Measurements from ENCODE around the gene ODR4. TPM values are rescaled to one million over a fixed set of nuclear protein-coding genes. Genes with fewer than 3 reads are reported as not detected.
A peak's percentile ranks its signal among the peaks of the same experiment; 100 is the strongest.
"Not testable (repeated sequence)": the region's sequence is repeated elsewhere in the genome, so short reads cannot be mapped to it uniquely, and the experiment has no call there.

ODR4 gene
- total RNA-seq, 1 donor from 2014 or later: 19.3 TPM

DNA sequence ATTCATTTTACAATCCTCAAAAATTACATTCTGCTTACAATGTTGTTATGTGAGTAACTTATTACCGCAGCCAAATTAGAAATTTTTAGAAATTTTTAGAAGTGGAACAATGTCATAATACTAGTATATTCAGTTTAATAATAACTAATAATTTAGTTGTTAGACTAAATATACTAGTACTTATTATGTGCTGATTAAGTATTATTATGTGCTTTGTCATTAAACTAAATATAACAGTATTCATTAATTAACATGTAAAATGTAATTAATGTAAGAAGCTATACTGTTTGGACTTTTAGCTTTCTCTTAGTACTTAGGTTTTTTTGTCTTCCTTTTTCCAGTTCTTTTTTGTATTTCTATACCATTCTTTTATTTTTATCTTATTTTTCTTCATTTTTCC, 15.3 kb downstream of the ODR4 start:
- Mint-ChIP-seq H3K4me3 (ENCODE audit: unreplicated experiment) (no peak overlapping the region), H3K9me3 (ENCODE audit: unreplicated experiment) (no peaks in the 10 kb centered on the region), H3K27ac (ENCODE audit: unreplicated experiment) (no peak overlapping the region), H3K4me1 (ENCODE audit: unreplicated experiment) (no peaks in the 10 kb centered on the region), H3K27me3 (ENCODE audit: unreplicated experiment) (no peaks in the 10 kb centered on the region), H3K36me3 (ENCODE audit: low read depth, unreplicated experiment) (peaks cover 15% of the 10 kb centered on the region)
- no peak for DNase-seq (ENCODE audit: low spot score)
- TF ChIP-seq, protein P1, sequence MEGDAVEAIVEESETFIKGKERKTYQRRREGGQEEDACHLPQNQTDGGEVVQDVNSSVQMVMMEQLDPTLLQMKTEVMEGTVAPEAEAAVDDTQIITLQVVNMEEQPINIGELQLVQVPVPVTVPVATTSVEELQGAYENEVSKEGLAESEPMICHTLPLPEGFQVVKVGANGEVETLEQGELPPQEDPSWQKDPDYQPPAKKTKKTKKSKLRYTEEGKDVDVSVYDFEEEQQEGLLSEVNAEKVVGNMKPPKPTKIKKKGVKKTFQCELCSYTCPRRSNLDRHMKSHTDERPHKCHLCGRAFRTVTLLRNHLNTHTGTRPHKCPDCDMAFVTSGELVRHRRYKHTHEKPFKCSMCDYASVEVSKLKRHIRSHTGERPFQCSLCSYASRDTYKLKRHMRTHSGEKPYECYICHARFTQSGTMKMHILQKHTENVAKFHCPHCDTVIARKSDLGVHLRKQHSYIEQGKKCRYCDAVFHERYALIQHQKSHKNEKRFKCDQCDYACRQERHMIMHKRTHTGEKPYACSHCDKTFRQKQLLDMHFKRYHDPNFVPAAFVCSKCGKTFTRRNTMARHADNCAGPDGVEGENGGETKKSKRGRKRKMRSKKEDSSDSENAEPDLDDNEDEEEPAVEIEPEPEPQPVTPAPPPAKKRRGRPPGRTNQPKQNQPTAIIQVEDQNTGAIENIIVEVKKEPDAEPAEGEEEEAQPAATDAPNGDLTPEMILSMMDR (IDR thresholded peaks at IDR 0.05; ENCODE audit: unreplicated experiment): no peak

GRCh38 chr1:186391841-186392240, 16.2 kb downstream of the ODR4 start:
- peaks cover 17% of the 10 kb centered on the region for H3K36me3 Mint-ChIP-seq (ENCODE audit: low read depth, unreplicated experiment)
- H3K9me3 Mint-ChIP-seq (ENCODE audit: unreplicated experiment): no peaks in the 10 kb centered on the region
- no peak for DNase-seq (ENCODE audit: low spot score)
- no peaks in the 10 kb centered on the region for H3K27me3 Mint-ChIP-seq (ENCODE audit: unreplicated experiment)
- H3K4me1 Mint-ChIP-seq (ENCODE audit: unreplicated experiment): no peaks in the 10 kb centered on the region
- H3K4me3 Mint-ChIP-seq (ENCODE audit: unreplicated experiment): no peak overlapping the region
- H3K27ac Mint-ChIP-seq (ENCODE audit: unreplicated experiment): no peak overlapping the region
- TF ChIP-seq, protein P1 (IDR thresholded peaks at IDR 0.05; ENCODE audit: unreplicated experiment): no peak

DNA sequence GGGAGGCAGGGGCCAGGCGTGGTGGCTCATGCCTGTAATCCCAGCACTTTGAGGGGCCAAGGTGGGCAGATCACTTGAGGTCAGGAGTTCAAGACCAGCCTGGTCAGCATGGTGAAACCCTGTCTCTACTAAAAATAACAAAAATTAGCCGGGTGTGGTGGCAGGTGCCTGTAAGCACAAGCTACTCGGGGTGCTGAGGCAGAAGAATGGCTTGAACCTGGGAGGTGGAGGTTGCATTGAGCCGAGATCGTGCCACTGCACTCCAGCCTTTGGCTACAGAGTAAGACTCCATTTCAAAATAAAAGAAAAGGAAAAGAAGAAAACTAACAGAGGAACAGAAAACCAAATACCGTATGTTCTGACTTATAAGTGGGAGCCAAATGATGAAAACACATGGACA, 17.1 kb downstream of the ODR4 start:
- H3K9me3 Mint-ChIP-seq (ENCODE audit: unreplicated experiment); H3K4me3 Mint-ChIP-seq (ENCODE audit: unreplicated experiment); H3K4me1 Mint-ChIP-seq (ENCODE audit: unreplicated experiment); DNase-seq (ENCODE audit: low spot score); H3K27me3 Mint-ChIP-seq (ENCODE audit: unreplicated experiment); H3K27ac Mint-ChIP-seq (ENCODE audit: unreplicated experiment): not testable (repeated sequence)
- peaks cover 17% of the 10 kb centered on the region for H3K36me3 Mint-ChIP-seq (ENCODE audit: low read depth, unreplicated experiment)

GRCh38 chr1:186401446-186401845, 25.8 kb downstream of the ODR4 start:
- H3K27ac Mint-ChIP-seq (ENCODE audit: unreplicated experiment); H3K36me3 Mint-ChIP-seq (ENCODE audit: low read depth, unreplicated experiment); H3K4me1 Mint-ChIP-seq (ENCODE audit: unreplicated experiment); DNase-seq (ENCODE audit: low spot score); H3K9me3 Mint-ChIP-seq (ENCODE audit: unreplicated experiment); H3K27me3 Mint-ChIP-seq (ENCODE audit: unreplicated experiment); H3K4me3 Mint-ChIP-seq (ENCODE audit: unreplicated experiment): not testable (repeated sequence)

DNA sequence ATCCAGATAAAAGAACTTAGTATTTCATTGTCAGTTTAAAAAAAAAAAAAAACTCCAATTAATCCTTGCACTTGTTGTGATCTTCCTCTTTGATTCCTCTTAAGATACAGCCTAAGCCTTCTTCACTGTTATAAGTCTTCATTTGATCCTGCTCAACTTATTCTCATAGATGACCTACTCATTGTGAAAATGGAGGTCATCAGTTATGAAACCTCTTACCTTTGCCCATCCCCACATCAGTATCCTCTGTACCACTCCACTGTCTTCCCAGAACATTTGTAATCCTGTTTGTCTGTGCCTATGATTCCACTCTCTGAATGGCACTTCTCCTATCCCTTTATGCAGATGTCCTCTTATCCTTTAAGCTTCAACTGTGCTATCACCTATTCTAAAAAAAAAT, 28.0 kb downstream of the ODR4 start:
- no peaks in the 10 kb centered on the region for H3K4me1 Mint-ChIP-seq (ENCODE audit: unreplicated experiment)
- peak overlapping the region; percentile 44 for H3K27ac Mint-ChIP-seq (ENCODE audit: unreplicated experiment)
- H3K27me3 Mint-ChIP-seq (ENCODE audit: unreplicated experiment): no peaks in the 10 kb centered on the region
- H3K36me3 Mint-ChIP-seq (ENCODE audit: low read depth, unreplicated experiment): peaks cover 6% of the 10 kb centered on the region
- no peak overlapping the region for H3K4me3 Mint-ChIP-seq (ENCODE audit: unreplicated experiment)
- no peak for DNase-seq (ENCODE audit: low spot score)
- no peaks in the 10 kb centered on the region for H3K9me3 Mint-ChIP-seq (ENCODE audit: unreplicated experiment)
- TF ChIP-seq, protein P1 (IDR thresholded peaks at IDR 0.05; ENCODE audit: unreplicated experiment): no peak

DNA sequence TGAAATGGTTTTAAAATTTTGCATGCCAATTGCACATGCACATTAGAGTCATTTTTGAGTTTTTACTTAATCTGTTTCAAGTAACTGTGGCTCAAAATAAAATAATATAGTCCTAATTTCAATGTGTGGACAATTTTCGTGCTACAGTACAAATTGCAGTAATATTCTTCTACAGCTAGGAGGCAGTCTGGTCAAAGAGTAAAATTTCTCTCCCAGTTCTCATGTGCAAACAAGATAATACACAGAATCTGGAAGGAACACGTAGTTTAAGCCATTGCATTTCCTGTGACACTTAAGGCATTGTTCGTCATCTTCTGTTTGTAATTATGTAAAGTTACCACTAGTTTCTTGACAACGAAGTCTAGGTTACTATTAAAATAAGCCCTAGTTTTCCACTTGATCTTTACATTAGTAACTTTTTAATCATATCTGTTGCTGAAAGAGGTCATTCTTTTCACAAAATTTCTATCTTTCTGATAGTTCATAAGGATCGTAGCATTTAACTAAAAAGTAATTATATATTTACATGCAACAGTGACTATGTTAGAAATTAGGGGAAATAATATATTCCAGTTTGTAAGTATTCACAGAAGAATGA, 28.9 kb downstream of the ODR4 start:
- peaks cover 6% of the 10 kb centered on the region for H3K36me3 Mint-ChIP-seq (ENCODE audit: low read depth, unreplicated experiment)
- no peaks in the 10 kb centered on the region for H3K27me3 Mint-ChIP-seq (ENCODE audit: unreplicated experiment)

More for the DNA sequence above, 28.9 kb downstream of the ODR4 start:
- no peaks in the 10 kb centered on the region for H3K4me1 Mint-ChIP-seq (ENCODE audit: unreplicated experiment)
- H3K9me3 Mint-ChIP-seq (ENCODE audit: unreplicated experiment): no peaks in the 10 kb centered on the region
- TF ChIP-seq, protein P1 (IDR thresholded peaks at IDR 0.05; ENCODE audit: unreplicated experiment): peak; percentile 92
- H3K27ac Mint-ChIP-seq (ENCODE audit: unreplicated experiment): peak overlapping the region; percentile 92
- H3K4me3 Mint-ChIP-seq (ENCODE audit: unreplicated experiment): no peak overlapping the region
- no peak for DNase-seq (ENCODE audit: low spot score)
